C4-2B (cell line): ENCODE results near the gene CCDC117.

Experiments
- CTCF ChIP-seq: fragments of 450-650 bp; conservative IDR thresholded peaks from 2 replicates; pipeline ENCODE4 v1.5.1; 2017; ENCODE audit warnings: mild to moderate bottlenecking
- ZFX ChIP-seq: fragments of 450-650 bp; IDR thresholded peaks from 2 replicates; pipeline ENCODE4 v1.6.1; 2017

- no peak for TF ChIP-seq CTCF
- no peak for TF ChIP-seq ZFX
These were observed 26.5 kb downstream of the CCDC117 start for GRCh38 chr22:28798810-28799605.
